Vagina (tissue), 2 donors: Measurements from ENCODE around the gene TRIM37. TPM values are rescaled to one million over a fixed set of nuclear protein-coding genes. Genes with fewer than 3 reads are reported as not detected.

Experiments used
- DNase-seq, 2 donors: peaks; one replicate each; pipeline ENCODE4 v3.0.0-alpha.2; 2017; ENCODE audit errors: extremely low spot score in 2 of 2
- H3K27ac ChIP-seq: fragments of 200-600 bp; sonication (generic); one replicate; pipeline ENCODE4 v1.5.1; 2019
- H3K27me3 ChIP-seq: fragments of 200-600 bp; sonication (generic); one replicate; pipeline ENCODE4 v1.5.1; 2019
- H3K36me3 ChIP-seq, 2 donors: fragments of 200-600 bp; sonication (generic); one replicate each; pipeline ENCODE4 v1.5.1; 2017 to 2019
- H3K4me1 ChIP-seq: fragments of 200-600 bp; sonication (generic); one replicate; pipeline ENCODE4 v1.5.1; 2019
- H3K4me3 ChIP-seq, 2 donors: fragments of 200-600 bp; sonication (generic); 1 replicate in 1 of 2; 2 replicates in 1 of 2; pipeline ENCODE4 v1.5.1; 2016 to 2019
- H3K9me3 ChIP-seq: fragments of 200-600 bp; sonication (generic); one replicate; pipeline ENCODE4 v1.5.1; 2019
- POLR2A ChIP-seq, 2 donors: fragments of 450-650 bp; IDR thresholded peaks; one replicate each; pipeline ENCODE4 v1.6.1; 2017; ENCODE audit warnings: antibody characterized with exemption in 2 of 2, mild to moderate bottlenecking in 2 of 2, moderate library complexity in 2 of 2
- POLR2AphosphoS5 ChIP-seq, 2 donors: sonication (generic); formaldehyde crosslinking; IDR thresholded peaks; one replicate each; pipeline ENCODE4 v1.9.0; 2017; ENCODE audit warnings: antibody characterized with exemption in 2 of 2, mild to moderate bottlenecking in 2 of 2, low read depth in 1 of 2; ENCODE audit not compliant: insufficient read depth in 1 of 2
- intact Hi-C: fragments of 100-400 bp; cut with DNase I; formaldehyde crosslinking; loops from one replicate; pipeline ENCODE4 v1.15.1; 2023
- total RNA-seq: library from RNA; depleted of rRNA; stranded (reverse); fragments of >200 nt; gene quantifications from one replicate; pipeline ENCODE4 v1.2.3, GENCODE V29; 2016
- TF ChIP-seq, protein P1 (sequence below), 3 experiments: fragments of 450-650 bp in 2 of 3; fragments of 200-600 bp in 1 of 3; sonication (generic) in 1 of 3; IDR thresholded peaks; one replicate each; pipeline ENCODE4 v1.5.1; 2017 to 2019; ENCODE audit warnings: antibody characterized with exemption in 3 of 3, mild to moderate bottlenecking in 2 of 3, moderate library complexity in 2 of 3

TRIM37 gene
- total RNA-seq, 1 donor from 2014 or later: 20.4 TPM

DNA sequence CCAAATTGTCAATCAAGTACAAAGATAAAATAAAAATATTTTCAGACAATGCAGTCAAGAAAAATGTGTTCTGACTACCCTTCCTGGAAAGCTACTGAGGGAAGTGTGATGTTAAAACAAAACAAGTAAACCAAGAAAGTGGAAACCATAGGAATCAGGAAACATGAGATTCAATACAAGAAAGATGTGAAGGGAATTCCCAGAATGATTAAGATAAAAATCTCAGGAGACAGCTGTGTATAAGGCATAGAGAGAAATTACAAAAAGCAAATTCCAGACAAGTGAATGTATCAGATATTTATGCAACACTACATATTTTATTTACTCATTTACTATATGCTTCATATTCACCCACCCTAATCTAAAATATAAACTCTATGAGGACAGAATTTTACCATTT, 32.2 kb downstream of the TRIM37 start:
- intact Hi-C loops: no loop called here
- Histone ChIP-seq H3K27ac (no peak overlapping the region), H3K9me3 (no peaks in the 10 kb centered on the region), H3K4me3 (no peak overlapping the region), H3K36me3 (peaks cover 2 to 40% of the 10 kb centered on the region in 2 donors), H3K4me1 (no peaks in the 10 kb centered on the region), H3K27me3 (no peaks in the 10 kb centered on the region)
- DNase-seq: no peak
- no peak for TF ChIP-seq POLR2AphosphoS5 (IDR thresholded peaks at IDR 0.05; ENCODE audit: insufficient read depth in 1 of 2, low read depth in 1 of 2)
- TF ChIP-seq POLR2A (IDR thresholded peaks at IDR 0.05): no peak
- TF ChIP-seq, protein P1, sequence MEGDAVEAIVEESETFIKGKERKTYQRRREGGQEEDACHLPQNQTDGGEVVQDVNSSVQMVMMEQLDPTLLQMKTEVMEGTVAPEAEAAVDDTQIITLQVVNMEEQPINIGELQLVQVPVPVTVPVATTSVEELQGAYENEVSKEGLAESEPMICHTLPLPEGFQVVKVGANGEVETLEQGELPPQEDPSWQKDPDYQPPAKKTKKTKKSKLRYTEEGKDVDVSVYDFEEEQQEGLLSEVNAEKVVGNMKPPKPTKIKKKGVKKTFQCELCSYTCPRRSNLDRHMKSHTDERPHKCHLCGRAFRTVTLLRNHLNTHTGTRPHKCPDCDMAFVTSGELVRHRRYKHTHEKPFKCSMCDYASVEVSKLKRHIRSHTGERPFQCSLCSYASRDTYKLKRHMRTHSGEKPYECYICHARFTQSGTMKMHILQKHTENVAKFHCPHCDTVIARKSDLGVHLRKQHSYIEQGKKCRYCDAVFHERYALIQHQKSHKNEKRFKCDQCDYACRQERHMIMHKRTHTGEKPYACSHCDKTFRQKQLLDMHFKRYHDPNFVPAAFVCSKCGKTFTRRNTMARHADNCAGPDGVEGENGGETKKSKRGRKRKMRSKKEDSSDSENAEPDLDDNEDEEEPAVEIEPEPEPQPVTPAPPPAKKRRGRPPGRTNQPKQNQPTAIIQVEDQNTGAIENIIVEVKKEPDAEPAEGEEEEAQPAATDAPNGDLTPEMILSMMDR (IDR thresholded peaks at IDR 0.05): no peak

DNA sequence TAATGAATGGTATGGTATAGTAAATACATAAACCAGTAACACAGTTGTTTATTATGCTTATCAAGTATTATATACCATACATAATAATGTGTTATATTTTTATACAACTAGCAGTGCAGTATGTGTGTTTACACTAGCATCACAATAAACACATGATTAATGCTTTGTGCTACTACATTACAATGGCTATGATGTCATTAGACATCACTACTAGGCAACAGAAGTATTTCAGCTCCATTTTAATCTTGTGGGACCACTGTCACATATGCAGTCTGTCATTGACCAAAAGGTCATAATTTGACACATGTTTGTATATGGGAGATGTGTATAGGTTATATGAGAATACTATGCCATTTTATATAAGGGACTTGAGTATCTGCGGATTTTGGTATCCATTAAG, 32.7 kb downstream of the TRIM37 start:
- Histone ChIP-seq H3K9me3 (no peaks in the 10 kb centered on the region), H3K27ac (no peak overlapping the region), H3K27me3 (no peaks in the 10 kb centered on the region), H3K36me3 (peaks cover 0 to 35% of the 10 kb centered on the region in 2 donors), H3K4me3 (no peak overlapping the region), H3K4me1 (no peaks in the 10 kb centered on the region)
- intact Hi-C loops: no loop called here
- no peak for TF ChIP-seq POLR2A (IDR thresholded peaks at IDR 0.05)
- TF ChIP-seq, protein P1 (IDR thresholded peaks at IDR 0.05): no peak
- no peak for TF ChIP-seq POLR2AphosphoS5 (IDR thresholded peaks at IDR 0.05; ENCODE audit: insufficient read depth in 1 of 2, low read depth in 1 of 2)
- DNase-seq: no peak

DNA sequence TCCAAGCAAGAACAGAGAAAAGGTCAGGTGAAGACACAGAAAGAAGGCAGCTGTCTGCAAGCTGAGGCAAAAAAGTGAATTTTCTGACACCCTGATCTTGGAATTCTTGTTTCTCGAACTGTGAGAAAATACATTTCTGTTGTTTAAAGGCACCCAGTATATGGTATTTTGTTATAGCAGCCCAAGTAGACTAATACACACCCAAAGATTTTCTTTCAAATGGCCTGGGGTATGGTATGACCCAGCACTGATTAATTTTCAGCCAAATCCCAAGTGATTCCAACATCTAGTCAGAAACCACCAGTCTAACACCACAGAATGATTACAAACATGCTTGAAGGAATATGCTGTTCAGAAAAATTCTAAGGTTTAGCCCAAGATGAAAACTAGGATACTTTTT, 36.8 kb downstream of the TRIM37 start:
- intact Hi-C loops: no loop called here

DNA sequence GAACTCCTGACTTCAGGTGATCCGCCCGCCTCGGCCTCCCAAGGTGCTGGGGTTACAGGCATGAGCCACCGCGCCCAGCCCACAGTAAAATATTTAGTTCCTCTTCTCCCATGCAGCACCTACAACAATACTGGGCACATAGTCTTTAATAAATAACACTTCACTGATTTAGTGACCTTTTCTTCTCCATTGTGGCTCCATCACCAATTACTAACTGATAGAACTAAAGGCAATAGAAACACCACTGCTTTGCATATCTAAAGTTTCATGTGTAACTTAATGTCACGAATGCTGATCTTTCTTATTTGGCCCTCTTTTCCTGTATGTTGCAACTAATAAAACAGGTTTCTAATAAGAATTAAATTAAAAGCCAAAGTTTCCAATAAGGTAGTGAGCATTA, 38.9 kb downstream of the TRIM37 start:
- no peaks in the 10 kb centered on the region for H3K27me3 ChIP-seq
- DNase-seq: no peak
- H3K9me3 ChIP-seq: no peaks in the 10 kb centered on the region
- TF ChIP-seq POLR2A (IDR thresholded peaks at IDR 0.05): no peak
- no peak for TF ChIP-seq POLR2AphosphoS5 (IDR thresholded peaks at IDR 0.05; ENCODE audit: insufficient read depth in 1 of 2, low read depth in 1 of 2)
- TF ChIP-seq, protein P1 (IDR thresholded peaks at IDR 0.05): no peak
- peaks cover 0 to 25% of the 10 kb centered on the region in 2 donors for H3K36me3 ChIP-seq
- intact Hi-C loops: no loop called here
- no peaks in the 10 kb centered on the region for H3K4me1 ChIP-seq
- H3K27ac ChIP-seq: no peak overlapping the region
- no peak overlapping the region for H3K4me3 ChIP-seq

More for the DNA sequence above, 36.8 kb downstream of the TRIM37 start:
- no peaks in the 10 kb centered on the region for H3K9me3 ChIP-seq
- no peaks in the 10 kb centered on the region for H3K4me1 ChIP-seq
- TF ChIP-seq, protein P1 (IDR thresholded peaks at IDR 0.05): no peak
- TF ChIP-seq POLR2AphosphoS5 (IDR thresholded peaks at IDR 0.05; ENCODE audit: insufficient read depth in 1 of 2, low read depth in 1 of 2) (no peak), POLR2A (IDR thresholded peaks at IDR 0.05) (no peak)
- peaks cover 0 to 20% of the 10 kb centered on the region in 2 donors for H3K36me3 ChIP-seq
- no peaks in the 10 kb centered on the region for H3K27me3 ChIP-seq
- DNase-seq: no peak
- no peak overlapping the region for H3K27ac ChIP-seq
- no peak overlapping the region for H3K4me3 ChIP-seq

DNA sequence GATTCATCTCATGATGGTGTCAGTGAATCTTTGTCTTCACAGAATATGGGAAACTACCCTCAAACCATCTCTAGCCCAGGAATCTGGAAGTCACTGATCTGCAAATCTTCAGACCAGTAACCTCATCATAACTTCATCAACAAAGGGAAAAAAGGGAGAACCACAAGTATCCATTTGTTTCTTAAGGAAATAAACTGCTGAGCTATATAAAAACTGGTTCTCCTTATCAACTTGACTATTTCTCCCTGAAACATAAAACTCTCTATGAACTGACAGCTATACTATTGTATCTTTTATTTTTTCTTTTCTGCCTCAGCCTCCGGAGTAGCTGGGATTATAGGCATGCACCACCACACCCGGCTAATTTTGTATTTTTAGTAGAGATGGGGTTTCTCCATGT, 39.3 kb downstream of the TRIM37 start:
- intact Hi-C loops: no loop called here
- TF ChIP-seq POLR2A (IDR thresholded peaks at IDR 0.05) (no peak), POLR2AphosphoS5 (IDR thresholded peaks at IDR 0.05; ENCODE audit: insufficient read depth in 1 of 2, low read depth in 1 of 2) (no peak)
- TF ChIP-seq, protein P1 (IDR thresholded peaks at IDR 0.05): no peak
- DNase-seq: no peak
- Histone ChIP-seq H3K4me1 (no peaks in the 10 kb centered on the region), H3K9me3 (no peaks in the 10 kb centered on the region), H3K36me3 (peaks cover 0 to 25% of the 10 kb centered on the region in 2 donors), H3K27ac (no peak overlapping the region), H3K27me3 (no peaks in the 10 kb centered on the region), H3K4me3 (no peak overlapping the region)
